ENCODE results near the gene UBE2I.

DNA sequence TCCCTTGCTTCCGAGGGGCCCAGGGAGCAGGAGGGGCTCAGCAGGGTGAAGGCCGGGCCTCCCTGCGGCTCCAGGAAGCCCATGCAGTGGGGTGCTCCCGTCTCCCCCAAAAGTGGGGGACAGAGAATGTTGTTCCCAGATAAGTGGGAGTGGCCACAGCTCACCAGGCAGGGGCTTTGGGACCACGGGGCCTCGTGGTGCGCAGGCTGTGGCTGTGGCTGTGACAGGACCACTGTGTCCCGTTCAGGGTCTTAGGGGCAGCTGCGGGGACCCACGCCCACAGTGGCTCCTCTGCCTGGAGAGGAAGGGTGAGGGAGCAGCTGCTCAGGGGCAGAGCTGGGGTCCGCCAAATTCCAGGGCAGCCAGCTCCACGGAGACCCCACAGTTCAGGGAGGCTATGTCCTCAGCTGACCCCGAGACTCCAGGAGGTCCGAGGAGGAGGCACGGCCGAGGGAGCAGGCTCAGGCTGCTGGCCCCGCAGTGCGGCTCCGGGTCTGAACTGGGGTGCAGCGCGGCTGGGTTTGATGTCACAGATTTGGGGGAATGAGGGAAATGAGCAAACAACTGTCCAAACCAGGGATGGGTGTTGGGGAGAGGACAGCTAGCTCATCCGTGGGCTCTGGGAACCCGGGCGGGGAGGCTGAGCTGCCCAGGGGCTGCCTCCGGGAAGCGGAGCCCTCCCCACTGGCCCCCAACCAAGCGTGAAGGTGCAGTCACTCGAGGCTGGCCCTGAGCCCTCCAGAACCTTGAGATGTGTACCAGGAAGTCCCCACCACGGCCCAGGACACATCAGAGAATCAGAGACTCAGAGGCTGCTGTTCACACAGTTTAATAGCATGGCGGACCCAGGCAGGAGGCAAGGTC, 30.1 kb upstream of the UBE2I start:
- TF ChIP-seq POLR2AphosphoS5 (IDR thresholded peaks at IDR 0.05; ENCODE audit: borderline replicate concordance, low read depth, low read length) (no peak), EZH2 (IDR thresholded peaks at IDR 0.05) (no peak)

All from SK-N-MC (cell line).